ENCODE data around the gene OR5AC2.

DNA sequence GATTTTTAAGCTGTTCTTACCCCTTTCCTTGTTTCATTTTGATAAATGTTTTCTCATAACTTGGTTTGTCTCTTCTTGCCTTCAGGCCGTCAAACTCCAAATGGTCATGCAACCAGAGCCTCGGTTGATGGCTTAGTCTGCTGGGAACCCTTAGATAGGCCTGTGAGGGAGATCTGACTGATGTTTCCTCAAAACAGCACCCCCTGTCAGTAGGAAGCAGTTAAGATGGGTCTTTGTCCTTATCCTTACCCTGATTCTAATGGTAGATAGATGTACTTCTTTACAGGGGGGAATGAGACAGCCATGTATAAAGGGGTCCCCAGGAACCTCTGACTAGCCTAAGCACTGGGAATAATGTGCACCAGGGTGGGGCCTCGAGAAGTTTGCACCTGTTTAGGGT is 27.3 kb downstream of the OR5AC2 start:
- no peak for TF ChIP-seq POLR2AphosphoS5 (IDR thresholded peaks at IDR 0.05; ENCODE audit: low read depth, low read length)
- TF ChIP-seq POLR2A (IDR thresholded peaks at IDR 0.05; ENCODE audit: low read depth, low read length) = no peak
- TF ChIP-seq SPI1 (IDR thresholded peaks at IDR 0.05; ENCODE audit: low read depth, low read length) = no peak
- TF ChIP-seq TAF1 (IDR thresholded peaks at IDR 0.05; ENCODE audit: low read depth, low read length) = no peak
